ENCODE measurements around the gene PLCG2.
A peak's percentile ranks its signal among the peaks of the same experiment; 100 is the strongest.
"Not testable (repeated sequence)": the region's sequence is repeated elsewhere in the genome, so short reads cannot be mapped to it uniquely, and the experiment has no call there.

Gene PLCG2

DNA sequence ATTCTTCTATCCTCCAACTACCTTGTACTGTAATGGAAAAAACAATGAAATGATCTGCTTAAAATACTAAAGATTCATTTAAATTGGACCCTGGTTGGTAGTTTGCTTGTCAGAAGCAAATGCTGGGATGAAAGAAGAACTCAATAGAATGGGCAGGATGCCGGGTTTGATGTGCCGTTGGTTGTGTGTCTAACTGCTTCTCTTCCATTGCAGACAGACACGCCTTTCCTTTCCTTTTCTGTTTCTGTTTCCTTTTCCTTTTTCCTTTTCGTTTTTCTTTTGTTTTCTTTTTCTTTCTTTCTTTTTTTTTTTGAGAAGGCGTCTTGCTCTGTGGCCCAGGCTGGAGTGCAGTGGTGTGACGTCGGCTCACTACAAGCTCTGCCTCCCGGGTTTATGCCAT is 64.6 kb downstream of the PLCG2 start:
- DNase-seq (ENCODE audit: low spot score) = no peak

DNA sequence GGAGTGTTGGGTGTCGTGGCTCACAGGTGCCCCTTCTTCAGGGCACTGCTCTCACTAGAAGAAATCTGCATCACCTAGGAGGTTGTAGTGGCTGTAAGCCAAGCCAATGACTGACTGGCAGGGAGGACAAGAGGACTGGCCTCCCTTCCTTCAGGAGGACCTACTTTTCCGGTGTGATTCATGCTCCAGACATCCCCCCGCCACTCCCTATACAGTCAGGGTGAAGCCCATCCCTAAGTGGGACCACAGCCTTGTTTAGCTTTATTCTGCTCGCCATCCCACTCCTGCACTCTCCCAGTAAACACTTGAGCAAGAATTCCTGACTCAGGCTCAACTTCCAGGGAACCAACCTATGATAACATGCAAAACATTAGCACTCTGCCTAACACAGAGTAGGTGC is 67.0 kb downstream of the PLCG2 start:
- DNase-seq (ENCODE audit: low spot score) = no peak

DNA sequence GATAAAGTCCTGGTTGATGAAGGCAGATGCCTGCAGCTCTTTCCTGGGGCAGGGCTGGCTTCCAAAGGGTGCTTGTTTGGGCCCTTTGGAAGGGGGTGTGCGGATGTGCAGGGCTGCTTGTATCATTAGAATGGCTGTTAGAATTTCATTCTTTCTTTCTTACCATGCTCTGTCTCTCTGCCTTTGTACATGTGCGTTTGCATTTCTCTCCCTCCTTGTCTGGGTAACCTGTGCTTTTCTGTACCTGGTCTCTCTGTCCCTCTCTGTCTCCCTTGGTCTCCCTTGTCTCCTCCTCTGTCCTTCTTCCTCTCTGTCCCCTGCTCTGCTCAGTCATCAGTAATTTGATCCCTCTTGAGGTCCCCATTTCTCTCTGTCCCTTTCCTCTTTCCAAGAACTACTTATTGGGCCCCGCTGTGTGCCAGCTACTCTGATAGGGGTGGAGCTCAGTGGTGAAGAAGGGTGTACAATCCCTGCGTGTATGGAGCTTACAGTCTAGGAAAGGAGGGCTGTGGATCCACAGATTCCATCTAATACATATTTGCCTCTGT is 69.3 kb downstream of the PLCG2 start:
- DNase-seq (ENCODE audit: low spot score) = no peak

DNA sequence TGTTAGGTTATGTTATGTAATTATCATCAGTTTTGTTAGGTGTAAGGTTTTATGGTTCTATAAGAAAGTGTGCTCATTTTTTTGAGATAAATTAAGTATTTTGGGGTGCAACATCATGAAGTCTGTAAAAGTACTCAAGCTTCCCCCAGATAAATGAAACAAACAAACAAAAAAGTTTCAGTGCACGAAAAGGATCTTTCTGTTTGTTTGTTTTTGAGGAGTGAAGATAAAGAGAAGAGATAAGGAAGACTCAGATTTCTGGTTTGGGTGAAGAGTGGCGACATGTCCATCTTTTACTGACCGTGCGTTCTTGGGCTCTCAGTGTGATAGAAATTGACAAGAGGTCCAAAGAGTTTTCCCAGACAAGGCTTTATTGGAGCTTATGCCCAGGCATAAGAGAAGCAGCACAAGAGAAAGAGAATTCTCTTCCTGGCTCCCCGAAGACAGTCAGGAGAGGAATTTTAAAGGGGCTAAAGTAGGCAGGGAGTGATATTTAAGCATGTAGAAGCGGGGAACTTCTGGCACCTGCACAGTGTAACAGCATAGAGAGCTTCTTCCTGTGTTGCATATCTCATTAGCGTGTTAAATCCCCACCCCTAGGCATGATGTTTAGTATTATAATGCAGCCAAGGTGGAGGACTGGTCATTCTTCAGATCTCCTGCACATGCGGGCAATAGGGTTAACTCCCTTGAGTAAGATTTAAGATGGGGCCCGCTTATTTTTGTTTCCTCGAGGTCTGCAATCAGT is 71.3 kb downstream of the PLCG2 start:
- DNase-seq (ENCODE audit: low spot score) = no peak

DNA sequence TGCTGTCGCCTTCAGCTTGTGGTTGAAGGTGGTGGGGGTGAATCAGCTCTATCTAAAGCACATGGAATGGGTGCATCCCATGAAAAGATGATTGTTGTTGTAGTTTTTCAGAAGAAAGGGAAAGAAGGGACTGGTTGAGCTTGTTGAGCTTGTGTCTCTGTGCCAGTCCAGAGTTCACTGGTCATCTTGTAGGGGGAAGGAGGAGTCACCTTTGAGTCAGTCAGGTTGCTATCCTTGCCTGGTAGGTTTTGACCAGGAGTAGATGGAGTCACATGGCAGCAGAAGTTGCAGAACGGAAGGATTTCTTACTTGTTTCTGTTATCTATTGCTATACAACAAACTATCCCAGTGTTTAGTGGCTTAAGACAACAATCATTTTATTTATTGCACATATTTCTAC is 73.3 kb downstream of the PLCG2 start:
- no peak for DNase-seq (ENCODE audit: low spot score)

DNA sequence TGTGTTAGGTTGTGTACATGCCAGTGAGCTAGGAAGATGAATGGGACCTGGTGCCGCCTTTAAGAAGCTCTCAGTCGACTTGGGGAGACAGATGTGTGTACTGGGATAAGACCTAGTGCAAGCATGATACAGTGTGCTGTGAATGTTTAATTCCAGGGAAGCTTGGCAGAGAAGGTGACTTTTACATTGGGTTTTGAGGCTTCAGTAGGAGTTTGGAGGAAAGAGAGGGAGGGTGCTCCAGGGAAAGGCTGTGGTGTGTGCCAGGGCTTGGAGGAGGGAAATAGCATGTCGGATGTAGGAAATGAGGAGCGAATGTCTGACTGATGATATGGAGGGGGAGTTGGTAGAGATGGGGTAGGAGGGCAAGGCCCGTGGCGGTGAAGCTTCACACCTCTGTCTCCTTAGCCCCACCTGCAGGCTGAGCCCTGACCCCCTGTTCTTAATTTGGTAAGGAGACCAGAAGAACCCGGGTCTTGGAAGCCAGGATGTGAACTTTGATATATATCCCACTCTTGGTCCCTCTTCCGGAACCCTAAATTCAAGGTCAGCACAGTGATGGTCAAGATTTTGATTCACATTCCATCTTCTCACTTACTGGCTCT is 76.6 kb downstream of the PLCG2 start:
- no peak for DNase-seq (ENCODE audit: low spot score)

DNA sequence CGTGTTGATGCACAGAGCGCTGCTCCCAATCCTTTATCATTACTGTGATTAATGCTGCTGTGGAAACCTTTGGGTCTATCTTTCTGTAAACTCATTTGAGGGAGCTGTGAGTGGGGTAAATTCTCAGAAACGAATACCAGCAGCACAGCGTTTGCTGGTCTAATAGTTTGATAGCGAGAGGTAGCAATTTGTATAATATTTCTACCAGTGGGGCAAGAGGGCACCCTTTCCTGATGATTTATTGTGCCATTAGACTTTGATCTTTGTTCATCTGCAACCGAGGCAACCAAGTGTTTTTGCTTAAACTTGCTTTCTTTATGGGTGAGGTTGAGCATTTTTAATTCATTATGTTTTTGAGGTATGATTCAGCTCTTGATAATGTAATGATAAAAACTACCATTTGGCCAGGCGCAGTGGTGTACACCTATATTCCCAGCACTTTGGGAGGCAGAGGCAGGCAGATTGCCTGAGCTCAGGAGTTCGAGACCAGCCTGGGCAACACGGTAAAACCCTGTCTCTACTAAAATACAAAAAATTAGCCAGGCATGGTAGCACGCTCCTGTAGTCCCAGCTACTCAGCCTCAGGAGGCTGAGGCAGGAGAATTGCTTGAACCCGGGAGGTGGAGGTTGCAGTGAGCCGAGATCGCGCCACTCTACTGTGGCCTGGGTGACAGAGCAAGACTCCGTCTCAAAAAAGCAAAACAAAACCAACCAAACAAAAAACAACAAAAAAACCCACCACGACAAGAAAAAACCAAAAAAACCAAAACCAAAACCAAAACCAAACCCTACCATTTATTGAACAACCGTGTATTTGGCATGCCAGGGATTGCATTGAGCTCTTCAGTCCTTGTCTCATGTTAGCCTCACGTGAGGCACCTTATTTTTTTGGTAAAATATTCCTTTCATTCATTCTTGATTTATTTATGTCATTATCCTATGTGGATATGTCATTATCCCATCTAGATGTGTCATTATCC is 81.5 kb downstream of the PLCG2 start:
- no peak for DNase-seq (ENCODE audit: low spot score)

DNA sequence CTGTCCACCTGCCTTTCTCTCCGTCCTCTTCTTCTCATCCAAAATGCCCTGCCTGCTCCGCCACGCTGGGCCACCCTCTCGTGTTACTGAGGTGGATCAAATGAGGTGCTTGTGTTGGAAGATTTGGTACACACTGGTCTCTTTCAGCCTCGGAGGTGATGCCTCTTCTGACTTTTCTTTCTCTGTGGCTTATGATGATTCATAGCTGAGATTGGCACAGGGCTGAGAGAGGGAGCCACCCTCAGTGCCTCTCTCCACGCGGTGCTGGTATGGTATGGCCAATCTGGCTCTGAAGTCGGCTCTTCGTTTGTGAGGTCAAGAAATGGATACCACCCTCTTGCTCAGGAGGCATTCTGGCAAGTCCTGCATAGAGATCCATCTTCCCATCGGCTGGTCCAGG is 82.4 kb downstream of the PLCG2 start:
- peak; percentile 20 for DNase-seq (ENCODE audit: low spot score)

DNA sequence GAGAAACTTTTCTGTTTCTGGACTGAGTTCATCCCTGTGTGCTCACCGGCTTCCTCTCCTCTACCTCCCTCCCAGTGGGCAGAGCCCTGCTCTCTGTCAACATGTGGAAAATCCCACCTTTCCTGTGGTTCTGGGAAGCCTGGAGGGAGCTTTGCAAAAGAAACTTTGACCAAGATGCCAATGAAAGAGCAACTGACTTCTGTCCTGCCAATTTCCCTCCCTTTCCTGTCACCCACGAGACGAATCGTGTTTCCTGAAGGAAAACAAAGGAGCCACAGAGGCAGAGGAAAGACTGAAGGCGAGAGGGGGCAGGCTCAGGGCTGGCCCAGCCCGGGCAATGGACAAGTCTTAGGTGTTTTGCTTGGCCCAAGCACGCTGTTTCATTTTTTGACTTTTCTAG is 82.8 kb downstream of the PLCG2 start:
- DNase-seq (ENCODE audit: low spot score) = no peak

DNA sequence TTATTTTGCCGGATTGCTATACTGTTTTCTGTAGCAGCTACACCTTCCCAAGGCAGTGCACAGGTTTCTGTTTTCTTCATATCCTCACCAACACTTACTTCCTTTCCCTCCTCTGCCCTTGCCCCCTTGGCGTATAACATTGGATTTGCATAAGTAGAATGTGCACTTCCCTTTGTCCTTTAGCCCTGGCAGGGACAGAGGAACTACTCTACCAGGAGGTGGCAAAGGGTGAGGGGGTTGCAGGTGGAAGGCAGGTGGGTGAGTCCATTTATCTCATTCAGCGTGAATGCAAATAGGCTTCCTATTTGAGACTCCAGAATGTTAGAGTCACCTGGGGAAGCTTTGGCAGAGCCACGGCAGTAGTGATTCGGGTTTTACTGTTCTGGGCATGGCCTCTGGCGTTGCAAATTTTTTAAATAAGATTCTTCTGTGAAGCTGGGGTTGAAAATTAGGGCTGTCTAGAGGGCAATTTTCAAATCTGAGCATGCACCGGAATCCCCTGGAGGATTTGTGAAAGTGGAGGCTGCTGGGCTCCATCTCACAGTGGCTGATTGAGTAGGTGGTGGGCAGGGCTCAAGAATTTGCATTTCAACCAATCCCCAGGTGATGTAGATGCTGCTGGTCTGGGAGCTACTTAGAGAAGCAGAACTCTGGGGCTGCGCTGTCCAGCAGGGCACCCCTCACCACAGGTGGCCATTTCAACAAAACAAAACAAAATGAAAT is 84.7 kb downstream of the PLCG2 start:
- DNase-seq (ENCODE audit: low spot score) = no peak

DNA sequence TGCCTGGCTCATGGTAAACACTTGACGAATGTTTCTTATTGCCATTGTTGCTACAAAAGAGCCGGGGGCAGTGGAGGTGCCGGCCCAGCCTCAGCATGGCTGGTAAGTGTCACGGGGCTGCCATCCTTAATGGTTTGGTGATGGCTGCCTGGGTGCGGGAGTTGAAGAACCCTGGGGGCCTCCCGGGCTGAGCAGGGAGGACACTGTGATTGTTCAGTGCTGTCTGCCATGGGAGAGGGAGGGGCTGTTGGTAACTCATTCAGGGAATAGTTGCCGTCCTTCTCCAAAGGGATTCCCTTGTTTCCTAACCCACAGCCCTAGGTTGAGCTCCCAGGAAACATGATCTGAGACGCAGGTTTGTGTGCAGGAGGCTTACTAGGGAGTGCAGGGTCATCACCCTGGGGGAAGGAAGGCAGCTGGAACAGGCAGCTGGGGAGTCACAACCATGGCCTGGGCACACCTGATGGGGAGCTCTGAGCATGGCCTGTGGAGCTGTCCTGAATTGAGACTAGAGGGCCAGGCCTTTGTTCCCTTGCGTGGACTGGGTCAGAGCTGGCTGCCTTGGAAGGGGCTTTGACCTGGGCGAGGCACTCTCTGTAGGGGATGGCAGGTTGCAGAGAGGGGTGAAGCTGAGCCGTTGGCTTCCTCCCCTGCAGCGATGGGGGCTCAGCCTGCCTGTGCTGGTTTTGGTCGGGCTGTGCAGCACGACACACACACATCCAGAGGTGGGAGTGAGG is 85.7 kb downstream of the PLCG2 start:
- no peak for DNase-seq (ENCODE audit: low spot score)

DNA sequence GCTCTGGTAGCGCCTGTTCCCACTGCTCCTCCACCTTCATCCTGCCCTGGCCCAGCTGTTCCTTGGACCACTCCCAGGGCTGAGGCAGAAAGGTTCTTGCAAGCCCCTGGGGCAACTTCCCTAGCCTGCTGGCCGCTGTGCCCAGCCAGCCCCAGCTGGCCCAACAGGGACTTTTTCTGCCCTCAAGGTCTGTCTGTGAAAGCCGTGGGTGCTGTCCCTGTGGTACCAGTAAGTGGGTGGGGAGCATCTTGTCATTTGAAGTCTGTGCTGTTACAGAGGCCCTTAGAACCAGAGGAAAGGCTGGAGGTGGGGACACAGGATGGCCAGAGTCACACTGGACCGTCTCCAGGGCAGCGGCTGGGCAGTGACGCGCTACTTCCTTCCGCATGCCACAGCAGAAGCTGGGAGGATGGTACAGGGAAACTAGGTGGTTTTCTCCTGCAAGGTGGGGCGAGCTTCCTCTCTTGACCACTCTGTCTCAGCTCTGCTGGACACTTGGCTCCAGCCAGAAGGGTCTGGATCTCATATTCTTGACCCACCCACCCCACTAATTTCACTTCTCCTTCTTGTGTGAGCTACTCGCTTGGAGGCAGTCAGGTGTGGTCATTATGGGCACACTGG is 87.8 kb downstream of the PLCG2 start:
- peak; percentile 46 for DNase-seq (ENCODE audit: low spot score)

DNA sequence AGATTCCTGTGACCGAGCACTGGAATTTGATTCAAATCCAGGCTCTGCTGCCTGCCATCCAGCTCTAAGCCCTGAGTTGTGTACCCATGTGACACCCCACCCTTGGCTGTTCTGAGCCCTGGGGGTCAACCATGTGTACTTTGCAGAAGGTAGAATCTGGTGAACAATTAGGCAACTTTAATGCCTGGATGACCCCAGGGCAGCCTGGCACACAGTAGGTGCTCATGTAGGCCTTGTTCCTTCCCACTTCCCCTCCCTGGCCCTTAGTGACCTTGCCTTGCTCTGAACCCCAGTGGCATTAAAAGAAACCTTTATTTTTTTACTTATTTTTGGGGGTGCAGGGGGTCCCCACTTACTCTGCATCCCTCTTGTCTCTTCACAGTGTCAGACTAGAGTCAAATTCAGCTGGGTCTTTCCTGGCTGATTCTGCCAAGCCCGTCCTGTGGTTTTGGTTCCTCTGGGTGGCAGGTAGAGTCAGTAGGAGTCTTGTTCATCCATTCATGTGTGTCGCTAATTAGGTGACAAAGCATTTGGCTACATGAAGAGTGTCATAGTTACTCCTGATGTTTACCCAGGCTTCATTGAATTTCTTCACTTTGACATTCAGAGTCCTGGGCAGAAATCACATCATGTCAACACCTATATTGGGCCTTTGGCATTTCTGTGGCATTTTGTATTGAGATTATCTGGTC is 89.1 kb downstream of the PLCG2 start:
- DNase-seq (ENCODE audit: low spot score) = no peak

DNA sequence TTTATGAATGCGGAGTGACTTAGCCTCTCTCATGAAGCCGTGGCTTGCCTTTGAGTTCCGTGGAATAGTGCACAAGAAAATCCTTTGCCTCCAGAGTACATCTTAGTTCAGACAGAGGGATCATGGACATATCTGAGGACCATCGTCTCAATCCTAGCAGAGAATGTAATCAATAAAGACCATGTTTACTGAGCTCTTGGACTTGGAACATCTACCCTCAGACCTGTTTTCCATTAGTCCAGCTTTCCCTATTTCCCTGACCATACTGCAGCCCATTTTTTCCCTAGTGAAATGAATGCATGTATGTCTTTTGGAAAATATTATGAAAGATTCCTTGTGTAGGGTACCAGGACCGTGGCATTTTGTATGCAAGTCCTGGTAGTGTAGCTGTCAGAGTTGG is 90.2 kb downstream of the PLCG2 start:
- DNase-seq (ENCODE audit: low spot score) = no peak

DNA sequence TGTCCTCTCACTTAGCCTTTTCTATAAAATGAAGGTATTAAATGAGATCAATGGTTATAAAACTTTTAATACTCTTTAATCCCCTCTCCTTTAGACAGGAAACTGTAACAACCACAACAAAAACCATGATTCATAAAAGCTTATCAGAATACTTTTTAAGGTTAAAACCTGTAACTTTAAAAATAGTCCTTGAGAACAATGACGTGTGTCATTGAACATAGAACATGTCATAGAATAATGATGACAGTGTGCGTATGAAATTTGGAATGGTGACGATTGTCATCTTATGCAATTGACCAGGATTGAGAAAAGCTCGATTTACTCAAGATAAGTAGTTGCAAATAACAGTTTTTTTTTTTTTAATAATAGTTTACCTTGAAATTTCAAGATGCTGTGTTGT is 94.1 kb downstream of the PLCG2 start:
- no peak for DNase-seq (ENCODE audit: low spot score)

DNA sequence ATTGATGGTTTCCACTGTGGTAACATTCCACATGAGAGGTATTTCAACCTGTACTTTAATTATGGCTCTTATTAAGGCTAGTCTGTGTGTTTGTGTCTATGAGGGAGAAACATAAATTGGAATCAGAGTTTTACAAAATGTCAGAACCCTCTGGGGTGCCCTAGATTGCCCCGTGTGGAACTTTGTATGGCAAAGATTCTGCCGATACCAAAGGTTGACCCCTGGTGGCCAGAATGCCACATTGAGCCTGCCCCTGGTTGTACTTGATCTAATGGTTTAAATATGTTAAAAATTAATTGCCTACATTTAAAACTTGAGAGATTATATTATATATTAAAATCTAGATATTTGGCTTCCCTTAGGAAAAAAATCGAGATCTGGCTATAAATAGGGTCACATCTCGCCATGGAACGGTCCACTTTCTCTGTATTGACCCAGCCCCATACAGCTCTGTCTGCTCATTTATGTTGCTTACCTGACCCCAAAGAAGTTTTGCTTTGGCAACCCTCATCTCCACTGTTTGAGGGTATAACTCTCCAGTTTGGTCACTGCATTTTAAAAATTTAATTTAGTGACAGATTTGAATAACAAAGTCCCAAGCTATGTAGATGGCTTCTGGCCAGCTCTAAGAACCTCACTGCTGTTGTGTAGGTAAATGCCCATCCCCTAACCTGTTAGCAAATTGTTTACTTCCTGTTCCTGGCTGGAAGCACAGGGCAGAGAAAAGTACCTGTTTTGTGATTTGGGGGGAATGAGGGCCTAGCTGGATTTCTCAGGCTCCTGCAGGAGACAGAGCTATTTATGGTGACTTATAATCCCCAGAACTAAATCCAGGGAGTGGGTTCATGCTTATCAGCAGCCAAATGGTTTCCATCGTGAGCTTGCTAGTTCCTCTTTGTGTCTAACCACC is 95.0 kb downstream of the PLCG2 start:
- peak; percentile 49 for DNase-seq (ENCODE audit: low spot score)

DNA sequence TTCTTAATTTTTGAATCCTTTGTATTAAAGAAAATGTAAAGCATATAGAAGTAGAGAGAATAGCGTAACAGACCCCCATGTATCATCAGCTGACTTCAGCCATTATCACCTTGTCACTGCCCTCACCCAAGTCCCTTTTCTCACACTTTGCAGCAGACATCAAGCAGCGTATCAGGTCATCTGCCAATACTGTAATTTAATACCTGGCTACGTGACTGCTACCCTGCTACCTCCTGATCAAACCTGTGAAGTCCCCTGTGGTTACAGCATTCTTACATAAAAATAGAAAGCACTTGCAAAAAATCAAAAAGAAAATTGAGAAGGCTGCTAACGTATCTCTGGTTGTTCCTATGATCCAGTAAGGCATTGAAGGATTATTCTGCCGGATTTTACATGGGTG is 96.4 kb downstream of the PLCG2 start:
- DNase-seq (ENCODE audit: low spot score) = no peak

DNA sequence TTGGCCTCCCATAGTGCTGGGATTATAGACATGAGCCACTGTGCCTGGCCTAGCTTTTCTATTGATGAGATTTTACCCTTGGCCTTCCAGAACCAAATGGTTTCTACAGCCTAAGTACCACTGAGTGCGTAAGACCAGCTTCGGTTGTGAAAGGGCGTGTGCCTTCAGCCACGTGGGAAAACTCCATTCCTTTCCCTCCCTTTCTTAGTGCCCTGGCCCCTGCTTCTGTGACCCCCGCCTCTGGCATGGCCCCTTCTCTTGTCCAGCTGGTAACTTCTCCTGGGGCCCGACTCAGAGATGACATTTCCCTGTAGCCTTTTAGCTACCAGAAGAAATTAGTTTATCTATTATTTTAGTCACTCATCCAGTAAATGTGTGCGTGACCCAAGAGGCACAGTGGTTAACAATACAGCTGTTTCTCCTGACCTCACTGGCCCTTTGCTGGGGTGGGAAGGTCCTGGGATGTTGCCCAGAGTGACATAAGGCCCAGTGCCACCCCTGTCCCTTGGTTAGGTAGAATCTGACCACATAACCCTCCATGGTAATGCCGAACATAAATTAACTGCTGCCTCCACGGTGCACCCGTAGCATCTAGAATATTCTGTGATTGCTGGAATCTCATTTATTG is 97.3 kb downstream of the PLCG2 start:
- DNase-seq (ENCODE audit: low spot score) = no peak

DNA sequence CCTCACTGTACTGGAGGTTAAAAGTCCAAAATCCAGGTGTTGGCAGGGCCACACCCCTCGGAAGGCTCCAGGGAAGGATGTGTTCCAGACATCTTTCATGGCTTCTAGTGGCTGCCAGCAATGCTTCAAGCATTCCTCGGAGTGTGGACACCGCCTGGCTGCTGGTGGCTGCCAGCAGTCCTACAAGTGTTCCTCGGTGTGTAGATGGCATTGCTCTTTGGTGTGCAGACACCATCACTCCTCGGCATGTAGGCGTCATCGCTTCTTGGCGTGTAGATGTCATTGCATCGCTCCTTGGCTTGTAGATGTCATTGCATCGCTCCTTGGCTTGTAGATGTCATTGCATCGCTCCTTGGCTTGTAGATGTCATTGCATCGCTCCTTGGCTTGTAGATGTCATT is 98.4 kb downstream of the PLCG2 start:
- DNase-seq (ENCODE audit: low spot score) = not testable (repeated sequence)
